ENCODE results near the gene TEX38.

- TF ChIP-seq CTCF (IDR thresholded peaks at IDR 0.05; ENCODE audit: low read depth, low read length), result no peak
- TF ChIP-seq EZH2phosphoT487 (IDR thresholded peaks at IDR 0.05; ENCODE audit: low read depth), result no peak
These were observed 32.1 kb upstream of the TEX38 start for GRCh38 chr1:46639547-46639946.
